ENCODE data around the gene TRRAP. TPM values are rescaled to one million over a fixed set of nuclear protein-coding genes. Genes with fewer than 3 reads are reported as not detected.

TRRAP gene
- total and polyA plus RNA-seq, 2 of the 4 experiments (the other 2 are of a cell fraction), result 12.5 to 18.1 TPM

GRCh38 chr7:98908585-98908984 lies 30.3 kb downstream of the TRRAP start:
- dilution Hi-C loops (cut with HindIII; ENCODE audit: low sequenced_read_pairs, unreplicated experiment) (no loop called here), intact Hi-C loops (cut with micrococcal nuclease) (no loop called here), in situ Hi-C loops (cut with MboI; ENCODE audit: low sequenced_read_pairs) (no loop called here)
- H2AFZ ChIP-seq (replicated peaks; ENCODE audit: low read length, poor library complexity), result no peak overlapping the region
- whole genome bisulfite sequencing, 2 experiments (ENCODE audit: extremely low coverage in 2 of 2, insufficient read length in 1 of 2), result 84% methylated on average over 5 of the region's 19 CpGs; no CpG with 5 or more reads in 1 of the 2 experiments
- no peak overlapping the region for H4K5ac ChIP-seq (ENCODE audit: low read depth, low read length)
- H2BK120ac ChIP-seq (ENCODE audit: low read depth, low read length), result no peak overlapping the region
- H3K4me1 ChIP-seq (ENCODE audit: control insufficient read depth, insufficient read depth, low read length), result no peaks in the 10 kb centered on the region
- H3K79me1 ChIP-seq (ENCODE audit: low read depth in 1 of 2, low read length in 2 of 2), result peaks cover under 1 to 5% of the 10 kb centered on the region in 2 experiments; a peak in 3 of 4 replicates
- ChIA-PET CTCF (interaction anchor here (0.9 kb wide), 1 partner anchor 18 kb away, joined by 3 read pairs; no protein-coding TSS in a partner anchor), POLR2A (ENCODE audit: unreplicated experiment) (no interaction called here)
- H3K9me3 ChIP-seq (ENCODE audit: control insufficient read depth, insufficient read depth, low read length), result no peaks in the 10 kb centered on the region
- H3K4ac ChIP-seq (ENCODE audit: low read depth, low read length), result no peak overlapping the region
- ATAC-seq (ENCODE audit: low read depth), result no peak
- H3K14ac ChIP-seq (replicated peaks; ENCODE audit: low read depth, low read length), result no peak overlapping the region
- H3K4me3 ChIP-seq (ENCODE audit: insufficient read depth, low read depth, low read length), result no peak overlapping the region
- H4K8ac ChIP-seq (ENCODE audit: low read depth in 2 of 2, low read length in 2 of 2), result no peak overlapping the region
- peaks cover 70% of the 10 kb centered on the region for H3K36me3 ChIP-seq (ENCODE audit: control insufficient read depth, insufficient read depth, low read length)
- no peak overlapping the region for H2BK5ac ChIP-seq (ENCODE audit: low read depth, low read length, poor library complexity, severe bottlenecking)
- H3K4me2 ChIP-seq (ENCODE audit: low read depth, low read length), result no peak overlapping the region
- no peak overlapping the region for H3K9ac ChIP-seq (ENCODE audit: low read depth, low read length)
- H4K20me1 ChIP-seq (ENCODE audit: insufficient read depth, low read length), result peaks cover 6% of the 10 kb centered on the region; the same call in 1 of the 2 replicates
- H2BK20ac ChIP-seq (ENCODE audit: low read depth, low read length), result no peak overlapping the region
- no peaks in the 10 kb centered on the region for H3K27me3 ChIP-seq (ENCODE audit: control insufficient read depth, insufficient read depth, low read length)
- no peak overlapping the region for H3K56ac ChIP-seq (ENCODE audit: extremely low read depth, insufficient read depth, low read length)
- H2AK5ac ChIP-seq (ENCODE audit: low read depth, low read length), result no peak overlapping the region
- DNase-seq, result no peak
- H3K18ac ChIP-seq (ENCODE audit: low read depth, low read length), result no peak overlapping the region
- no peak overlapping the region for H2BK15ac ChIP-seq (ENCODE audit: low read depth, low read length)
- BruUV-seq (replicated peaks), result no TSS peak
- H3K9me1 ChIP-seq (ENCODE audit: insufficient read depth, low read length), result no peaks in the 10 kb centered on the region
- no peak overlapping the region for H2AK9ac ChIP-seq (replicated peaks; ENCODE audit: low read depth, low read length, poor library complexity)
- H3K27ac ChIP-seq (ENCODE audit: insufficient read depth, low read length), result no peak overlapping the region
- TF ChIP-seq BHLHE40 (IDR thresholded peaks at IDR 0.05; ENCODE audit: low read depth, low read length), result no peak
- no peak for TF ChIP-seq POLR2A (IDR thresholded peaks at IDR 0.05; ENCODE audit: low read depth, low read length)
- TF ChIP-seq SMC3 (IDR thresholded peaks at IDR 0.05; ENCODE audit: low read depth, low read length), result no peak
- TF ChIP-seq, protein P1, sequence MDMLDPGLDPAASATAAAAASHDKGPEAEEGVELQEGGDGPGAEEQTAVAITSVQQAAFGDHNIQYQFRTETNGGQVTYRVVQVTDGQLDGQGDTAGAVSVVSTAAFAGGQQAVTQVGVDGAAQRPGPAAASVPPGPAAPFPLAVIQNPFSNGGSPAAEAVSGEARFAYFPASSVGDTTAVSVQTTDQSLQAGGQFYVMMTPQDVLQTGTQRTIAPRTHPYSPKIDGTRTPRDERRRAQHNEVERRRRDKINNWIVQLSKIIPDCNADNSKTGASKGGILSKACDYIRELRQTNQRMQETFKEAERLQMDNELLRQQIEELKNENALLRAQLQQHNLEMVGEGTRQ (IDR thresholded peaks at IDR 0.05; ENCODE audit: low read depth, low read length), result no peak
- H4K91ac ChIP-seq (ENCODE audit: insufficient read depth, low read depth, low read length), result no peak overlapping the region
- H3K23ac ChIP-seq (ENCODE audit: low read depth, low read length), result no peak overlapping the region
